Activated naive CD4-positive, alpha-beta T cell treated with anti-CD3 and anti-CD28 coated beads for 36 hours (primary cell): Measurements from ENCODE around the gene L3MBTL3. TPM values are rescaled to one million over a fixed set of nuclear protein-coding genes. Genes with fewer than 3 reads are reported as not detected.
"Not testable (repeated sequence)": the region's sequence is repeated elsewhere in the genome, so short reads cannot be mapped to it uniquely, and the experiment has no call there.

Experiments
- CTCF ChIA-PET: fragments of 350-600 bp; sonication (Branson Sonifier 250); formaldehyde crosslinking; loops from one replicate; lab custom pipeline; 2021; ENCODE audit warnings: antibody characterized with exemption; lab: Charles Lee
- DNase-seq: peaks from one replicate; pipeline ENCODE4 v3.0.0-alpha.2; 2020
- H3K27ac Mint-ChIP-seq: one replicate; pipeline ENCODE4 v1.8.0; 2021; ENCODE audit warnings: mild to moderate bottlenecking, mixed read lengths
- H3K27me3 Mint-ChIP-seq: one replicate; pipeline ENCODE4 v1.8.0; 2021; ENCODE audit warnings: low read depth, mixed read lengths
- H3K36me3 Mint-ChIP-seq: one replicate; pipeline ENCODE4 v1.8.0; 2021; ENCODE audit warnings: low read depth, mixed read lengths
- H3K4me1 Mint-ChIP-seq: one replicate; pipeline ENCODE4 v1.8.0; 2021; ENCODE audit warnings: low read depth, mixed read lengths
- H3K4me3 Mint-ChIP-seq: one replicate; pipeline ENCODE4 v1.8.0; 2021; ENCODE audit warnings: mild to moderate bottlenecking, moderate library complexity, mixed read lengths
- H3K9me3 Mint-ChIP-seq: one replicate; pipeline ENCODE4 v1.8.0; 2021; ENCODE audit warnings: mixed read lengths
- intact Hi-C: fragments of 100-400 bp; cut with micrococcal nuclease; formaldehyde crosslinking; loops from one replicate; pipeline ENCODE4 v1.15.1; 2023
- total RNA-seq, 2 experiments: library from RNA; stranded (reverse); gene quantifications; one replicate each; pipeline ENCODE4 v1.2.3, GENCODE V29; 2021

The L3MBTL3 gene
- total RNA-seq, 2 experiments from 2014 or later = 3.1 to 5.0 TPM

DNA sequence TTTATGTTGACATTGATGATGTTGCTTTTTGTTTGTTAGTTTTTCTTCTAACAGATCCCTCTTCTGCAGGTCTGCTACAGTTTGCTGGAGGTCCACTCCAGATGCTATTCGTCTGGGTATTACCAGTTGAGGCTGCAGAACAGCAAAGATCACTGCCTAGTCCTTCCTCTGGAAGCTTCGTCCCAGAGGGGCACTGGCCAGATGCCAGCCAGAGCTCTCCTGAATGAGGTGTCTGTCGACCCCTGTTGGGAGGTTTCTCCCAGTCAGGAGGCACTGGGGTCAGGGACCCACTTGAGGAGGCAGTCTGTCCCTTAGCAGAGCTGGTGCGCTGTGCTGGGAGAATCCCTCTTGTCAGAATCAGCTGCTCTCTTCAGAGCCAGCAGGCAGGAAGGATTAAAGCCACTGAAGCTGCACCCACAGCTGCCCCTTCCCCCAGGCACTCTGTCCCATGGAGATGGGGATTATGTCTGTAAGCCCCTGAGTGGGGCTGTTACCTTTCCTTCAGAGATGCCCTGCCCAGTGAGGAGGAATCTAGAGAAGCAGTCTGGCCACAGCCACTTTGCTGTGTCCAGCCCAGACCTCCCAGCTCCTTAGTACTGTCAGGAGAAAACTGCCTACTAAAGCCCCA lies 155.1 kb downstream of the L3MBTL3 start:
- CTCF ChIA-PET = interaction anchor here (1.2 kb wide), 1 partner anchor 13 kb away, joined by 3 read pairs; no protein-coding TSS in a partner anchor

GRCh38 chr6:130176378-130176777 lies 158.0 kb downstream of the L3MBTL3 start:
- peaks cover 8% of the 10 kb centered on the region for H3K4me1 Mint-ChIP-seq
- DNase-seq = no peak
- CTCF ChIA-PET = no interaction called here
- H3K36me3 Mint-ChIP-seq = peaks cover 11% of the 10 kb centered on the region
- H3K4me3 Mint-ChIP-seq = no peak overlapping the region
- intact Hi-C loops = no loop called here
- no peak overlapping the region for H3K27ac Mint-ChIP-seq
- H3K27me3 Mint-ChIP-seq = no peaks in the 10 kb centered on the region
- H3K9me3 Mint-ChIP-seq = peaks cover 13% of the 10 kb centered on the region

More for the DNA sequence above, 155.1 kb downstream of the L3MBTL3 start:
- H3K27ac Mint-ChIP-seq, H3K4me1 Mint-ChIP-seq, DNase-seq, H3K4me3 Mint-ChIP-seq, intact Hi-C loops, H3K27me3 Mint-ChIP-seq: not testable (repeated sequence)
- Mint-ChIP-seq H3K9me3 (peaks cover 25% of the 10 kb centered on the region), H3K36me3 (peaks cover 10% of the 10 kb centered on the region)

DNA sequence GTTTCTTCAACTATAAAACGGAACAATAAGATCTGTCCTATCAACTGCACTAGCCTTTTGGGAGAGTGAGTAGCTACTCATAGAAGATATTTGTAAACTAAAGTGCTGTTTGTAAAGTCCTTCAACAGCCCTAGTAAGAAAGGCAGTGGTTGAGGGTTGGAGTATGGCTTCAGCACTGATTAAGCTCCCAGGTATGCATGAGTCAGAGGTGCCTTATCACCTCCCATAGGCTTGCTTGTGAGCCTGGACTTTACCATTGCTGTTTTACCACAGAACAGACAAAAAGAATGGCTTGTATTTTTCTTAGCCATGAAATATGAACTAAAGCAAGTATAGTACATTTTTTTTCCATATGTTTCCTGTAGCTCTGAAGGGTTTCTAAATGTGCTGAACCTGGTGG lies 160.3 kb downstream of the L3MBTL3 start:
- intact Hi-C loops = no loop called here
- Mint-ChIP-seq H3K27ac (no peak overlapping the region), H3K4me1 (peaks cover 21% of the 10 kb centered on the region), H3K27me3 (no peaks in the 10 kb centered on the region), H3K36me3 (peaks cover 4% of the 10 kb centered on the region), H3K9me3 (no peaks in the 10 kb centered on the region), H3K4me3 (no peak overlapping the region)
- CTCF ChIA-PET = interaction anchor here (0.6 to 1.6 kb wide), 3 partner anchors 9 to 790 kb away, joined by 3 to 4 read pairs (median 4); no protein-coding TSS in a partner anchor
- no peak for DNase-seq

DNA sequence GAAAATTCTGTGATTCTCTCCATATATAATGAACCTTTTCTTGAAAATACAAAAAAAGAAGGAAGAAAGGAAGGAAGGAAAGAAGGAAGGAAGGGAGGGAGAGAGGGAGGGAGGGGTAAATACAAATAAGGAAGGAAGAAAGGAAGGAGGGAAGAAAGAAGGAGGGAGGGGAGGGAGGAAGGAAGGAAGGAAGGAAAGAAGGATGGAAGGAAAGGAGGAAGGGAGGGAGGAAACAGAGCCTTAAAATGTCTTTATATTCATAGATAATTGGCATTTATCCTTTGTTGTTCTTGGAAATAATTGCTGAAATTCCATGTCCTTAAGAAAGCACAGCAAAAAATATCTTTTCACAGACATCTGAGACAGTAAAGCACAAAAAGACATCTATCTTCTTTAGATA lies 164.1 kb downstream of the L3MBTL3 start:
- Mint-ChIP-seq H3K4me1 (peaks cover 38% of the 10 kb centered on the region), H3K4me3 (no peak overlapping the region), H3K36me3 (peaks cover 4% of the 10 kb centered on the region), H3K27me3 (no peaks in the 10 kb centered on the region), H3K27ac (no peak overlapping the region), H3K9me3 (no peaks in the 10 kb centered on the region)
- CTCF ChIA-PET = no interaction called here
- intact Hi-C loops = no loop called here
- no peak for DNase-seq

- Mint-ChIP-seq H3K36me3 (peaks cover 4% of the 10 kb centered on the region), H3K27me3 (no peaks in the 10 kb centered on the region), H3K4me1 (peaks cover 42% of the 10 kb centered on the region), H3K4me3 (peak overlapping the region; percentile 69), H3K27ac (peak overlapping the region; percentile 85), H3K9me3 (no peaks in the 10 kb centered on the region)
- CTCF ChIA-PET = interaction anchor here (0.7 to 1.0 kb wide), 3 partner anchors 17 to 129 kb away, joined by 3 to 6 read pairs (median 4); partner anchors contain the start of gene SAMD3
- peak; percentile 56 for DNase-seq
- intact Hi-C loops = no loop called here
Measured at GRCh38 chr6:130183271-130184222, 165.2 kb downstream of the L3MBTL3 start.

- H3K4me1 Mint-ChIP-seq = peaks cover 61% of the 10 kb centered on the region
- no peak overlapping the region for H3K27ac Mint-ChIP-seq
- no peaks in the 10 kb centered on the region for H3K27me3 Mint-ChIP-seq
- intact Hi-C loops = loop anchor here (5.0 kb wide), 1 partner anchor 158 kb away; no protein-coding TSS in a partner anchor
- CTCF ChIA-PET = interaction anchor here (0.6 to 1.6 kb wide), 2 partner anchors 38 to 1249 kb away, joined by 3 to 5 read pairs; partner anchors contain the start of gene SAMD3
- H3K4me3 Mint-ChIP-seq = no peak overlapping the region
- DNase-seq = no peak
- H3K9me3 Mint-ChIP-seq = no peaks in the 10 kb centered on the region
- peaks cover 1% of the 10 kb centered on the region for H3K36me3 Mint-ChIP-seq
Measured at GRCh38 chr6:130185658-130186057, 167.3 kb downstream of the L3MBTL3 start.

- Mint-ChIP-seq H3K27me3 (no peaks in the 10 kb centered on the region), H3K36me3 (peaks cover 2% of the 10 kb centered on the region), H3K4me3 (no peak overlapping the region), H3K4me1 (peaks cover 71% of the 10 kb centered on the region), H3K27ac (no peak overlapping the region), H3K9me3 (peaks cover 1% of the 10 kb centered on the region)
- CTCF ChIA-PET = interaction anchor here (0.6 to 1.4 kb wide), 6 partner anchors 9 to 58 kb away, joined by 3 to 5 read pairs (median 4); partner anchors contain the start of gene SAMD3
- no peak for DNase-seq
- intact Hi-C loops = loop anchor here (1.0 to 5.0 kb wide), 4 partner anchors 25 to 160 kb away; partner anchors contain the start of gene SAMD3
Measured at GRCh38 chr6:130187335-130188206, 169.2 kb downstream of the L3MBTL3 start.

DNA sequence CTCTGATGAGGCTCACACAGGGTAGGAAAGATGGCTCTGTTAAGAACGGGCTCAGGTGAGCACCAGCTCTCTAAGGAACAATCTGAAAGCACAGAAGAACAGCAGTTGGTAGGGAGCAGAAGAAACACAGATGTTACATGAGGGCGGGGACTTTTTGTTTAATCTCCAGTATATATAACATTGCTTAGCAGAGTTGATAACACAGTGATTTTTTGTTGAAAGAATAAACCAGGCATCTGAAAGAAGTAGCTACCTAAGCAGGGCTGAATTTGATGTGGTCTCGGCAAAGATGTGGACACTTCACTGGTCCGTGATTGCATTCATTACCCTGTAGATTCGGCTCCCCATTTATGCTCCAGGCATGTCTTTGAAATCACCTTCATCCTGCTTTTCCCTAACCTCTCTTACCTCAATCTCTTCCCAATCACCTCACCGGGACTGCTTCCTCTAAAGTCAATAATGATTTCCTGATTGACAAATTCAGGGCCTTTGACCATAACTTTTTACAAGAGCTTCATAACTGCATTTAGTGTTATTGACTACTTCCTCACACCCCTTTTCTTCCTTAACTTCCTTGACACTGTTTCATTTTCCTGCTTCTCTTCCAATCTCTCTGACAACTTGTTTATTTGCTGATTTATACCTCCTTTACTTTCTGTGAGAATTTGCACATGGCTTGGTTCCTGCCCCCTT lies 170.0 kb downstream of the L3MBTL3 start:
- Mint-ChIP-seq H3K9me3 (peaks cover 6% of the 10 kb centered on the region), H3K27me3 (no peaks in the 10 kb centered on the region), H3K27ac (no peak overlapping the region), H3K36me3 (peaks cover 2% of the 10 kb centered on the region), H3K4me3 (no peak overlapping the region), H3K4me1 (peaks cover 72% of the 10 kb centered on the region)
- CTCF ChIA-PET = interaction anchor here (0.5 to 1.4 kb wide), 4 partner anchors 16 to 591 kb away, joined by 3 to 5 read pairs (median 4); partner anchors contain the start of gene SAMD3
- DNase-seq = no peak
- intact Hi-C loops = loop anchor here (1.0 to 5.0 kb wide), 3 partner anchors 34 to 161 kb away; partner anchors contain the start of gene SAMD3

DNA sequence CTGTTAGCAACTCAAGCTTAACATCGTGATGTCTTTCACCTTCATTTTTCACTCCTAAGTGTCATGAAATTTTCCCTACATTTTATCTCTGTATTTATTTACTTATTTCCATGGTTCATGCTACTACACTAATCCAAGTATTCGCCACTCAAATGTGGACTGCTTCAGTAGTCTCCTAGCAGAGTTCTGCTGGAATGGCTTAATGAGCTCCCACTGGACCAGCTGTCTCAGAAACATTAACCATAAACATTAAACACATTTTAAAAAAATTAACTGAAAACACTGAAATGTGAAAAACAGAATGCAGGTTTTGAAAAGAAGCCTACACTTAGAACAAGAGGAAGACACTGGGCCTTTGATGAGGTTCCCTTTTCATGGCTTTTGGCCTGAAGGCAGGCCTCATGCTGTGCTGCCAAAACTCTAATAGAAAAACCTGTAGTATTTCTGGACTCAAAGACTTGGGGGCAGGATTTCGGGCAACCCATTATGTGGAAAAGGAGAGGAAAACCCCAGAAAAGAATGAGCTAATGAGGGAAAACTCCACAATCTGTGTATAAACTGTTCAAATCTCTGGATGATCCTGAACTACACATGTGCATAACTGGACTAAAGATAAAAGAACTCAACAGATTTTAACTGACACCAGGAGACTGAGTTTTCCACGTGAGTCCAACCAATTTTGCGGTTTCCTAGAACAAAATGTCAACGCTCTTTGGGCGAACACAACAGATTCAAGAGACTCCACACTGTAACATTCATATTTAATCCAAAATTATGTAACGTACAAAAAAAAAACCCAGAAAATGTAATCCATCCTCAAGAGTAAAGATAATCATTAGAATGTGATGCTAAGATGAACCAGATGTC lies 171.4 kb downstream of the L3MBTL3 start:
- H3K4me1 Mint-ChIP-seq = peaks cover 67% of the 10 kb centered on the region
- H3K4me3 Mint-ChIP-seq = no peak overlapping the region
- H3K36me3 Mint-ChIP-seq = peaks cover 2% of the 10 kb centered on the region
- CTCF ChIA-PET = no interaction called here
- DNase-seq = no peak
- H3K27ac Mint-ChIP-seq = no peak overlapping the region
- H3K9me3 Mint-ChIP-seq = peaks cover 6% of the 10 kb centered on the region
- H3K27me3 Mint-ChIP-seq = no peaks in the 10 kb centered on the region
- intact Hi-C loops = loop anchor here (2.0 to 5.0 kb wide), 2 partner anchors 33 to 162 kb away; partner anchors contain the start of gene SAMD3
